Suprapubic skin (tissue), 4 donors: ENCODE data around the gene ID4. TPM values are rescaled to one million over a fixed set of nuclear protein-coding genes. Genes with fewer than 3 reads are reported as not detected.

Source experiments
- DNase-seq, 2 donors: peaks; one replicate each; pipeline ENCODE4 v3.0.0-alpha.2; 2019; ENCODE audit warnings: low spot score in 2 of 2
- H3K27ac ChIP-seq: fragments of 200-600 bp; sonication (generic); one replicate; pipeline ENCODE4 v1.5.1; 2019
- H3K27me3 ChIP-seq: fragments of 200-600 bp; sonication (generic); one replicate; pipeline ENCODE4 v1.5.1; 2019
- H3K36me3 ChIP-seq: fragments of 200-600 bp; sonication (generic); one replicate; pipeline ENCODE4 v1.5.1; 2019
- H3K4me1 ChIP-seq: fragments of 200-600 bp; sonication (generic); one replicate; pipeline ENCODE4 v1.5.1; 2019
- H3K4me3 ChIP-seq: fragments of 200-600 bp; sonication (generic); one replicate; pipeline ENCODE4 v1.5.1; 2019; ENCODE audit warnings: mild to moderate bottlenecking
- H3K9me3 ChIP-seq: fragments of 200-600 bp; sonication (generic); one replicate; pipeline ENCODE4 v1.5.1; 2019
- EP300 ChIP-seq: sonication (generic); formaldehyde crosslinking; IDR thresholded peaks from one replicate; pipeline ENCODE4 v1.6.1; 2017; ENCODE audit warnings: antibody characterized with exemption
- POLR2A ChIP-seq, 2 donors: fragments of 450-650 bp; IDR thresholded peaks; one replicate each; pipeline ENCODE4 v1.6.1; 2017; ENCODE audit warnings: antibody characterized with exemption in 2 of 2, mild to moderate bottlenecking in 2 of 2, moderate library complexity in 2 of 2
- POLR2AphosphoS5 ChIP-seq, 3 donors: sonication (generic); formaldehyde crosslinking; IDR thresholded peaks; one replicate each; pipeline ENCODE4 v1.6.1; 2017; ENCODE audit warnings: antibody characterized with exemption in 3 of 3
- WGBS: methylation state at CpG from one replicate; pipeline ENCODE4 v1.1.5; 2018; 5-methylcytosine and 5-hydroxymethylcytosine counted together
- total RNA-seq, 4 donors: library from RNA; depleted of rRNA; stranded (reverse); fragments of >200 nt; gene quantifications; one replicate each; pipeline ENCODE4 v1.1.0, GENCODE V29; 2016
- TF ChIP-seq, protein P1 (sequence below), 2 donors: fragments of 200-600 bp in 1 of 2; fragments of 450-650 bp in 1 of 2; sonication (generic) in 1 of 2; IDR thresholded peaks; one replicate each; pipeline ENCODE4 v1.5.1; 2016 to 2019; ENCODE audit warnings: antibody characterized with exemption in 2 of 2, mild to moderate bottlenecking in 1 of 2, moderate library complexity in 1 of 2

Gene ID4
- total RNA-seq, 4 donors from 2014 or later: 124 to 295 (median 157) TPM

GRCh38 chr6:19824058-19824807 is 12.9 kb upstream of the ID4 start:
- Histone ChIP-seq H3K27ac (peak overlapping the region; percentile 74), H3K9me3 (no peaks in the 10 kb centered on the region), H3K4me1 (peaks cover 20% of the 10 kb centered on the region), H3K36me3 (no peaks in the 10 kb centered on the region), H3K4me3 (no peak overlapping the region), H3K27me3 (no peaks in the 10 kb centered on the region)
- DNase-seq: peak in 1 of 2 donors; percentile 70
- TF ChIP-seq EP300: no peak
- no peak for TF ChIP-seq POLR2AphosphoS5 (IDR thresholded peaks at IDR 0.05)
- TF ChIP-seq, protein P1, sequence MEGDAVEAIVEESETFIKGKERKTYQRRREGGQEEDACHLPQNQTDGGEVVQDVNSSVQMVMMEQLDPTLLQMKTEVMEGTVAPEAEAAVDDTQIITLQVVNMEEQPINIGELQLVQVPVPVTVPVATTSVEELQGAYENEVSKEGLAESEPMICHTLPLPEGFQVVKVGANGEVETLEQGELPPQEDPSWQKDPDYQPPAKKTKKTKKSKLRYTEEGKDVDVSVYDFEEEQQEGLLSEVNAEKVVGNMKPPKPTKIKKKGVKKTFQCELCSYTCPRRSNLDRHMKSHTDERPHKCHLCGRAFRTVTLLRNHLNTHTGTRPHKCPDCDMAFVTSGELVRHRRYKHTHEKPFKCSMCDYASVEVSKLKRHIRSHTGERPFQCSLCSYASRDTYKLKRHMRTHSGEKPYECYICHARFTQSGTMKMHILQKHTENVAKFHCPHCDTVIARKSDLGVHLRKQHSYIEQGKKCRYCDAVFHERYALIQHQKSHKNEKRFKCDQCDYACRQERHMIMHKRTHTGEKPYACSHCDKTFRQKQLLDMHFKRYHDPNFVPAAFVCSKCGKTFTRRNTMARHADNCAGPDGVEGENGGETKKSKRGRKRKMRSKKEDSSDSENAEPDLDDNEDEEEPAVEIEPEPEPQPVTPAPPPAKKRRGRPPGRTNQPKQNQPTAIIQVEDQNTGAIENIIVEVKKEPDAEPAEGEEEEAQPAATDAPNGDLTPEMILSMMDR (IDR thresholded peaks at IDR 0.05): no peak
- no peak for TF ChIP-seq POLR2A (IDR thresholded peaks at IDR 0.05)
- 26% methylated on average over 6 of the region's 6 CpGs for WGBS

- TF ChIP-seq POLR2A (IDR thresholded peaks at IDR 0.05): no peak
- TF ChIP-seq POLR2AphosphoS5 (IDR thresholded peaks at IDR 0.05): no peak
- no peak for TF ChIP-seq EP300
- TF ChIP-seq, protein P1 (IDR thresholded peaks at IDR 0.05): no peak
- peaks cover 20% of the 10 kb centered on the region for H3K4me1 ChIP-seq
- DNase-seq: no peak
- no peaks in the 10 kb centered on the region for H3K9me3 ChIP-seq
- H3K4me3 ChIP-seq: no peak overlapping the region
- 90% methylated on average over 5 of the region's 5 CpGs for WGBS
- H3K27ac ChIP-seq: no peak overlapping the region
- no peaks in the 10 kb centered on the region for H3K27me3 ChIP-seq
- no peaks in the 10 kb centered on the region for H3K36me3 ChIP-seq
Observed at GRCh38 chr6:19827247-19827646, 9.9 kb upstream of the ID4 start.

- Histone ChIP-seq H3K27me3 (no peaks in the 10 kb centered on the region), H3K4me1 (peaks cover 19% of the 10 kb centered on the region)
- WGBS: 96% methylated on average over 1 of the region's 1 CpG
Observed at GRCh38 chr6:19827903-19828302, 9.3 kb upstream of the ID4 start.

GRCh38 chr6:19830171-19830570 is 7.0 kb upstream of the ID4 start:
- Histone ChIP-seq H3K36me3 (no peaks in the 10 kb centered on the region), H3K9me3 (no peaks in the 10 kb centered on the region), H3K27me3 (no peaks in the 10 kb centered on the region), H3K27ac (no peak overlapping the region), H3K4me1 (peaks cover 1% of the 10 kb centered on the region), H3K4me3 (no peak overlapping the region)
- TF ChIP-seq POLR2AphosphoS5 (IDR thresholded peaks at IDR 0.05) (no peak), EP300 (no peak), POLR2A (IDR thresholded peaks at IDR 0.05) (no peak)
- TF ChIP-seq, protein P1 (IDR thresholded peaks at IDR 0.05): no peak
- WGBS: 74% methylated on average over 2 of the region's 2 CpGs
- no peak for DNase-seq

More at GRCh38 chr6:19827903-19828302, 9.3 kb upstream of the ID4 start:
- Histone ChIP-seq H3K36me3 (no peaks in the 10 kb centered on the region), H3K4me3 (no peak overlapping the region), H3K27ac (no peak overlapping the region), H3K9me3 (no peaks in the 10 kb centered on the region)
- DNase-seq: no peak
- TF ChIP-seq POLR2AphosphoS5 (IDR thresholded peaks at IDR 0.05) (no peak), EP300 (no peak), POLR2A (IDR thresholded peaks at IDR 0.05) (no peak)
- TF ChIP-seq, protein P1 (IDR thresholded peaks at IDR 0.05): no peak

- H3K9me3 ChIP-seq: no peaks in the 10 kb centered on the region
- TF ChIP-seq, protein P1 (IDR thresholded peaks at IDR 0.05): no peak
- TF ChIP-seq EP300: no peak
- no peak for TF ChIP-seq POLR2AphosphoS5 (IDR thresholded peaks at IDR 0.05)
- no peak for TF ChIP-seq POLR2A (IDR thresholded peaks at IDR 0.05)
- no peaks in the 10 kb centered on the region for H3K36me3 ChIP-seq
- H3K4me3 ChIP-seq: no peak overlapping the region
- no peaks in the 10 kb centered on the region for H3K27me3 ChIP-seq
- H3K4me1 ChIP-seq: peaks cover 8% of the 10 kb centered on the region
- DNase-seq: no peak
- WGBS: 76% methylated on average over 1 of the region's 1 CpG
- no peak overlapping the region for H3K27ac ChIP-seq
Observed at GRCh38 chr6:19831358-19831757, 5.8 kb upstream of the ID4 start.
